Hepatocyte (in vitro differentiated cells): ENCODE results near the gene RNF222. TPM values are rescaled to one million over a fixed set of nuclear protein-coding genes. Genes with fewer than 3 reads are reported as not detected.

ENCODE experiments used
- DNase-seq: peaks from one replicate; pipeline ENCODE4 v3.0.0-alpha.2; 2016; ENCODE audit warnings: low spot score
- H2AFZ ChIP-seq: fragments of 200-600 bp; sonication (generic); 2 replicates; pipeline ENCODE4 v1.6.0; 2016; ENCODE audit warnings: antibody characterized with exemption, mild to moderate bottlenecking
- H3K27ac ChIP-seq: fragments of 200-600 bp; sonication (generic); 2 replicates; pipeline ENCODE4 v1.5.1; 2016; ENCODE audit warnings: mild to moderate bottlenecking
- H3K27me3 ChIP-seq: fragments of 200-600 bp; sonication (generic); 2 replicates; pipeline ENCODE4 v1.6.1; 2016
- H3K36me3 ChIP-seq: fragments of 200-600 bp; sonication (generic); replicated peaks from 2 replicates; pipeline ENCODE4 v1.5.1; 2016; ENCODE audit warnings: low read depth; ENCODE audit not compliant: insufficient read depth
- H3K4me1 ChIP-seq: fragments of 200-600 bp; sonication (generic); 2 replicates; pipeline ENCODE4 v1.5.1; 2016; ENCODE audit warnings: mild to moderate bottlenecking, moderate library complexity; ENCODE audit not compliant: insufficient read depth
- H3K4me2 ChIP-seq: fragments of 200-600 bp; sonication (generic); 2 replicates; pipeline ENCODE4 v1.6.0; 2016
- H3K4me3 ChIP-seq: fragments of 200-600 bp; sonication (generic); 2 replicates; pipeline ENCODE4 v1.5.1; 2016; ENCODE audit warnings: mild to moderate bottlenecking
- H3K79me2 ChIP-seq: fragments of 200-600 bp; sonication (generic); 2 replicates; pipeline ENCODE4 v1.6.0; 2017; ENCODE audit warnings: mild to moderate bottlenecking
- H3K9me2 ChIP-seq: fragments of 200-600 bp; sonication (generic); replicated peaks from 2 replicates; pipeline ENCODE4 v1.6.0; 2017; ENCODE audit warnings: mild to moderate bottlenecking; ENCODE audit not compliant: insufficient read depth
- H3K9me3 ChIP-seq: fragments of 200-600 bp; sonication (generic); 2 replicates; pipeline ENCODE4 v1.5.1; 2016; ENCODE audit warnings: low read depth, mild to moderate bottlenecking
- H4K20me1 ChIP-seq: fragments of 200-600 bp; sonication (generic); 2 replicates; pipeline ENCODE4 v1.6.0; 2016; ENCODE audit warnings: mild to moderate bottlenecking; ENCODE audit not compliant: insufficient read depth, poor library complexity, severe bottlenecking
- CTCF ChIP-seq: fragments of 200-600 bp; sonication (generic); IDR thresholded peaks from 2 replicates; pipeline ENCODE4 v1.5.1; 2016; ENCODE audit warnings: antibody characterized with exemption, mild to moderate bottlenecking; ENCODE audit not compliant: poor library complexity
- EZH2 ChIP-seq: fragments of 200-600 bp; sonication (generic); IDR thresholded peaks from 2 replicates; pipeline ENCODE4 v1.6.1; 2016; ENCODE audit warnings: antibody characterized with exemption, mild to moderate bottlenecking, borderline replicate concordance
- EZH2phosphoT487 ChIP-seq: fragments of 200-600 bp; sonication (generic); IDR thresholded peaks from one replicate; pipeline ENCODE4 v1.6.1; 2018; ENCODE audit warnings: antibody characterized with exemption, mild to moderate bottlenecking, low read depth, moderate library complexity; ENCODE audit not compliant: unreplicated experiment, severe bottlenecking
- WGBS: methylation state at CpG from one replicate; pipeline ENCODE4 v1.1.6; 2016; ENCODE audit warnings: low lambda C conversion rate; ENCODE audit errors: missing lambda C conversion rate; 5-methylcytosine and 5-hydroxymethylcytosine counted together
- polyA plus RNA-seq: library from polyadenylated mRNA; unstranded; fragments of >200 nt; fragmentation: Nextera tagmentation; extraction: Ambion mirVana; gene quantifications from 2 replicates; pipeline ENCODE4 v1.2.1, GENCODE V29; 2016
- total RNA-seq: library from RNA; depleted of rRNA; stranded (reverse); fragments of >200 nt; gene quantifications from 2 replicates; pipeline ENCODE4 v1.2.3, GENCODE V29; 2014

The RNF222 gene
- total and polyA plus RNA-seq, 2 experiments from 2014 or later, result not detected

- H4K20me1 ChIP-seq, result peaks cover 50% of the 10 kb centered on the region
- H3K4me2 ChIP-seq, result peak overlapping the region; percentile 81
- H3K9me2 ChIP-seq, result no peaks in the 10 kb centered on the region
- 14% methylated on average over 5 of the region's 5 CpGs for WGBS
- TF ChIP-seq EZH2, result no peak
- no peaks in the 10 kb centered on the region for H3K9me3 ChIP-seq
- H2AFZ ChIP-seq, result peak overlapping the region; percentile 37
- H3K27me3 ChIP-seq, result no peaks in the 10 kb centered on the region
- peak overlapping the region; percentile 99 for H3K27ac ChIP-seq
- H3K4me1 ChIP-seq, result peaks cover 8% of the 10 kb centered on the region
- H3K4me3 ChIP-seq, result peak overlapping the region; percentile 84
- peaks cover 57% of the 10 kb centered on the region for H3K79me2 ChIP-seq
- DNase-seq, result no peak
- no peaks in the 10 kb centered on the region for H3K36me3 ChIP-seq
Observed at GRCh38 chr17:8436844-8437171, 39.2 kb upstream of the RNF222 start.

- Histone ChIP-seq H3K9me2 (no peaks in the 10 kb centered on the region), H3K27ac (peak overlapping the region; percentile 99), H3K27me3 (no peaks in the 10 kb centered on the region), H3K4me3 (peak overlapping the region; percentile 84), H2AFZ (peak overlapping the region; percentile 37), H3K9me3 (no peaks in the 10 kb centered on the region), H3K4me2 (peak overlapping the region; percentile 81), H3K79me2 (peaks cover 52% of the 10 kb centered on the region), H3K4me1 (peaks cover 8% of the 10 kb centered on the region), H4K20me1 (peaks cover 44% of the 10 kb centered on the region), H3K36me3 (no peaks in the 10 kb centered on the region)
- TF ChIP-seq EZH2 (no peak), CTCF (no peak), EZH2phosphoT487 (no peak)
- WGBS, result 1% methylated on average over 36 of the region's 43 CpGs
- DNase-seq, result peak; percentile 71
Observed at GRCh38 chr17:8436169-8436843, 38.7 kb upstream of the RNF222 start.

DNA sequence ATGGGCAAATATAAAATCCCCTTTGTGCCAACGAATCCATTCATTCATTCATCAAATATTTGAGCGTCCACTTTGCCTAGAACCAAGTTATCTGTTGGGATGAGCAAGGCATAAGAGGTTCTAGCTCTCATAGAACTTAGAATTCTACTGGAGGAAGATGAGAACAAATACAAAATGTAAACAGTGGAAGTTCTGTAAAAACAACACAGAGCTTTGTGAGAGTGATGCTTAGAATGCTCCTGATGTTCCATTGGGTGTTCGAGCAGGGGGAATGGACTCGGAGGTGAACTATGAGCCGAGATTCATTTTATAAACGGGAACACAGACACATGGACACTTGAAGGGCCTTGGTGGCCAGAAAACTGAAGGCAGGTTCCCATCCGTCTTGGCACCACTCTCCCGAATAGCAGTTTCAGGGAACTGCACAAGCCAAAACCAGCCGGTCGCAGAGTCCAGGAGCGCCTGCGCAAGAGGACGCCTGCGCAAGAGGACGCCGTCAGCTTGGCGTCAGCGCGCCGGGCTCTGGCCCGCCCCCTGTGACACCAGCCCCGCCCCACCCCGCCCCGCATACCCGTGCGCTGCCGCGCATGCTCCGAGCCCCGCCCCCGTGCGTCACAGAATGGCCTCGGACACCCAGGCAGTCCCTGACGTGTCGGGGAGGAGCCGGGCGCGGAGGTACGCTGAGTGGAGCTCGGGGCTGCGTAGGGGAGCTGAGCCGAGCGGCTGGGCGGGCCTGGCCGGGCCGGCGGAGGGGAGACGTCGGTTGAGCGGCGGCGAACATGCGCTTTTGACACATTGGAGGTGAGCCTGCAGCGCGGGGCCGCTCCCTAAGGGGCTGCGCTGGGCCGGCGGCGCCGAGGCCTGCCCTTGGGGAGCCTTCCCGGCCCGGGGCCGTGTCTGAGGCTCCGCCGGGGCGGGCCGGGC, 37.9 kb upstream of the RNF222 start, which contains the start of gene NDEL1:
NDEL1 (plus strand) TSS at position 640 of the 924 bp plus-strand sequence. CDS start 8,388 bp downstream, outside the sequence.
- Histone ChIP-seq H3K9me2 (no peaks in the 10 kb centered on the region), H3K27ac (peak within 1 kb of the TSS; percentile 99), H4K20me1 (peaks cover 36% of the 10 kb centered on the region), H3K4me2 (peak within 1 kb of the TSS; percentile 81), H3K4me1 (peaks cover 8% of the 10 kb centered on the region), H3K4me3 (peak within 1 kb of the TSS; percentile 84), H3K36me3 (no peaks in the 10 kb centered on the region), H3K9me3 (no peaks in the 10 kb centered on the region), H3K27me3 (no peaks in the 10 kb centered on the region), H3K79me2 (peaks cover 44% of the 10 kb centered on the region), H2AFZ (peak within 1 kb of the TSS; percentile 76)
- WGBS, result 5% methylated on average over 50 of the region's 68 CpGs
- peak; percentile 99 for DNase-seq
- TF ChIP-seq EZH2, result no peak
- no peak for TF ChIP-seq EZH2phosphoT487
- TF ChIP-seq CTCF, result no peak

DNA sequence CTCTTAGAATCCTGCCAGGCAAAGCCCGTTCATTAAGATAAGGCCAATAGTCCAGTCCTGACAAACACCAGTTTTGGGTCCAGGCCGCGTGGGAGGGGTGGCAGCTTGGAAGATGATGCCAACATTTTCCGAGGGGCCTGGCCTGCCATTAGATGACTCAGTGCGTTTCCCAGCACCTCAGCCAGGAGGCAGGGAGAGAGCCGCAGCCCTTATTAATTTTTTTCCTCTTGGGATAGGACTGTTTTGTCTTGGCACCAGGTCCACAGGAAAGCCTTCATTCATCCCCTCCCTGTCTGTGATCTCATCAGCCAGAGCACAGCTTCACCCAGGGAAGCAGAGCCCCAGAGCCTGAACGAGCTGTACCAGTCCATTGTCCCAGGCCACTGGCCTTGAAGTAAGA, 33.3 kb upstream of the RNF222 start:
- Histone ChIP-seq H3K27ac (no peak overlapping the region), H3K36me3 (no peaks in the 10 kb centered on the region), H2AFZ (no peak overlapping the region), H3K4me2 (no peak overlapping the region), H3K9me2 (no peaks in the 10 kb centered on the region), H4K20me1 (no peaks in the 10 kb centered on the region), H3K4me1 (no peaks in the 10 kb centered on the region), H3K79me2 (no peaks in the 10 kb centered on the region), H3K27me3 (no peaks in the 10 kb centered on the region), H3K9me3 (no peaks in the 10 kb centered on the region), H3K4me3 (no peak overlapping the region)
- DNase-seq, result no peak
- TF ChIP-seq EZH2phosphoT487, result no peak
- TF ChIP-seq EZH2, result no peak
- TF ChIP-seq CTCF, result no peak
- 73% methylated on average over 7 of the region's 7 CpGs for WGBS
